NCI-H2029 treated with DMSO at 0.1 percent for 48 hours (cell line): Measurements from ENCODE around the gene ARHGAP26.

Experiments used
- DNase-seq: peaks from one replicate; lab custom pipeline; 2025; lab: John Stamatoyannopoulos, UW

The ARHGAP26 gene

GRCh38 chr5:142874540-142874939, 104.4 kb downstream of the ARHGAP26 start:
- peak; percentile 91 for DNase-seq

DNA sequence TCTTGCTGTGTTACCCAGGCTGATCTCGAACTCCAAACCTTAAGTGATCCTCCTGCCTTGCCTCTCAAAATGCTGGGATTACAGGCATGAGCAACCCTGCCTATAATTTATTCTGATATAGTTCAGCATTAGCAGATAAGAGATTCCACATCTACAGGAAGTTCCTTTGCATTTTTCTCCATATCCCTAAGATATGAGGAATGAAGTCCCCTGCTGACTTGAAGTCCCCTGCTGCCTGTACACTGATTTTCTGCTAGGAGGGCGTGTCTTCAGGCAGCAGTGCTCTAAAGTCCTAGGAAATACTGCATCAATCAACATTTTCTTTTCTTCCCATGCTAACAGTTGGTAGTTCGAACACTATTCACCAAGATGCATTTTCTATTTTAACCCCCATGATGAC, 105.8 kb downstream of the ARHGAP26 start:
- no peak for DNase-seq

- DNase-seq: no peak
Measured at GRCh38 chr5:142876817-142877216, 106.6 kb downstream of the ARHGAP26 start.

- DNase-seq: no peak
Measured at GRCh38 chr5:142878111-142878510, 107.9 kb downstream of the ARHGAP26 start.

GRCh38 chr5:142878638-142879037, 108.5 kb downstream of the ARHGAP26 start:
- DNase-seq: no peak

DNA sequence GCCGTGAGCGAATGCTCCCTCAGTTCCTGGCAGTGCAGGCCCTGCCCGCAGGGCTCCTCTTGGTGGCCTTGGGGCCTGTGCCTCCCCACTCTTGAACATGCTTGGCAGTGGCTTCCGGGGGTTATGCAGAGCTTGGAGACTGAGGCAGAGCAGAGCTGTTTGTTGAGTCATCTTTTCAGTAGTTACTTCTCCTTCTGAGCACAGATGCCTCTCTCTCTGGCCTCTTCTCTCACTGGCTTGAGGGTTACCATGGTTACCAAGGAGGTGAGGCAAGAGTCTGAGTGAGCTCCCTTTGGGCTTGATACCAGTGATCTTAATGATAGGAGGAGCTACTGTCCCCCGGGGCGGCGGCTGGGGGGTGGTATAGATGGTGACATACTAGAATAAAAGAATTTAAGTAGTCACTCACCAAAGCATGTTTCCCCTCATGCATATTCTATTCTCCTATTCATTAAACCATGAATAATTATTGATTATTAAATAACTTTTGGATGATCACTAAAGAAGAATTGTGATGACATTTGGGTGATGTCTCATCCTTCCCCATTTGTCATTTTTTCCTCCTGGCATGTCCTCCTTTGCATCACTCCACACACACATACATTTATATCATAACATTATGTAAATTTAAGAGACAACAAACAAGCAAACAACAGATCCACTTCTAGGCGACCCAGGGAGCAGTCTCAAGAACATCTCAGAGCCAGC, 111.1 kb downstream of the ARHGAP26 start:
- DNase-seq: no peak

DNA sequence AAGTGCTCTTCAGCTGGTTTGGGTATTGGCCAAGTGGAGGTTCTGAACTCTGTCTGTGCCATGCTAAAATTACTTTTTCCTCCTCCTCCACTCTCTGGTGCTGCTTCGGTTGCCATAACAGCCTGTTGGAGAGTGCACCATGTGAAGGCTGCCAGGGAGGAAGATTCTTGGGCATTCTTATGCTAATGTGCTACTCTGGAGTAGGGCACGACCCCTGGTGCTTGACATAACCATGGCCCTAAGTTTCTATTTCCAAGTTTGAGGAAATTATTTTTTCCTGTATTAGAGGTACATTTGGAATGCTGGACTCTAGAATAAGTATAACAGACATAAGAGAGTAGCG, 111.6 kb downstream of the ARHGAP26 start:
- no peak for DNase-seq

- no peak for DNase-seq
Measured at GRCh38 chr5:142883025-142883424, 112.8 kb downstream of the ARHGAP26 start.

DNA sequence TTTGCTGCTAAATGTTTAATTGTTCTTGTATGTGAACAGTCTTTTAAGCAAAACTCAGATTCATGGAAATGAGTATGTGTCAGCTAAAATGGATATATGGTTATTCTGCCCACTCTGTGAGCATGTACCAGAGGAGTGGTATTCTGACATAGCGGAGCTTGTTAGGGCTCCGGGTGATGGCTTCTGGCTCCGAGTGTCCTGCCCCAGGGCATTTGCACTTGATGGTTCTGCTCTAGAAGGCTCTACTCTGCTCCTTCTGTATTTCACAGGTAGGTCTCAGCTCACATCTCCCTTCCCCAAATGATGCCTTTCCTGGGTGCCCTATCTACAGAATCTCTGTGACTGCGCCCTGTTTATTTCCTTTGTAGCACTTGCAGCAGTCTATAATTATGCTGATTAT, 113.3 kb downstream of the ARHGAP26 start:
- DNase-seq: no peak

DNA sequence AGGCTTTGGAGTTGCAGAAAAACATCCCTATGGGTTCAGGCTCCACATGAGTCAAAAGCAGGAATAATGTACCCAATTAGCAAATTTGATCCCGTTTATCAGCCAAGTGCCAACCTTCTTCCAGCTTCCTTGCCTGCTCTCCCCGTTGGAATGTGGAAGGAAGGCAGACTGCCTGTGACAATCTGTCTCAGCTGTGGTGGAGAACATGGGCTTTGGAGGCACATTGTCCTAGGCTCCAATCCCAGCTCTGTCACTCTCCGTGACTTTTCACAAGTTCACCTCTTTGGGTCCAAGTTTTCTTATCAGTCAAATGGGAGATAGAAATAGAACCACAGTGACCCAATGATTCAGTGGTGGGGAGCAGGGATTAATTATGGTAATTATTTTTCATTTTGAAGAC, 113.9 kb downstream of the ARHGAP26 start:
- no peak for DNase-seq

- no peak for DNase-seq
Measured at GRCh38 chr5:142886211-142886610, 116.0 kb downstream of the ARHGAP26 start.

DNA sequence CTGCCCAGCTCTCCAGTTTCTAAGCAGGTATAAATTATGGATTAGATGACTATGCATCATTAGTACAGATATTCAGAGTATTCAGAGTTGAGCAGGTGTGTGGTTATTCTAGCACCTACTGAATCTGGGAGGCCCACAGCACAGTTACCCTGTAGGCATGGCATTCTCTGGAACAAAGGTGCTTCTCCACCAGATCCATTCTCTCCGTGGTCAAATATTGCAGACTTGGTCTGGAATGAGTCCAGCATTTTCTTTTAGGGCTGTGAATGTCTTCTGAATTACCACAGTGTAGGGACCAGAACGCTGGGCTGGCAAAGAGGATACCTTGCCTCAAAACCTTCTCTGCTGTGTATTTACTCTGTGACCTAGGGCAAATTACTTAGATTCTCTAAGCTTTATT, 116.8 kb downstream of the ARHGAP26 start:
- DNase-seq: no peak

- DNase-seq: peak; percentile 37
Measured at GRCh38 chr5:142888469-142889085, 118.4 kb downstream of the ARHGAP26 start.

DNA sequence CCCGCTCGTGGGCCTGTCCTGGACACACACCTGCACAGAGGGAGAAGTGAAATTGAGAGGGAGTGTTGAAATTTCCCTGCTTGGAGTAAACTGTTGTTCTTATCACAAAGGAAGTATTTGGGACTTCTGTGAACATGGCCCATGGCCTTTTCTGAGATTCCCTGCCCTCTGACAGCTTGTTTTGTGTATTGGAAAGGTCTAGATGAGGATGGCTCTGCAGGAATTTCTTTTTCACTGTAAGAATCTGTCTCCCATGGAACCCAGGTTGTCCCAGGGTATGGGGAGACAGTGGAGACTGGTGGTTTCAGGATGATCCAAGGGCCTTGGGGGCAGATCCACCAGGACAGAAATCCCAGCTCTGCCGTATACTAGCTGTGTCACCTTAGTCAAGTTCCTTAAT, 121.8 kb downstream of the ARHGAP26 start:
- no peak for DNase-seq

DNA sequence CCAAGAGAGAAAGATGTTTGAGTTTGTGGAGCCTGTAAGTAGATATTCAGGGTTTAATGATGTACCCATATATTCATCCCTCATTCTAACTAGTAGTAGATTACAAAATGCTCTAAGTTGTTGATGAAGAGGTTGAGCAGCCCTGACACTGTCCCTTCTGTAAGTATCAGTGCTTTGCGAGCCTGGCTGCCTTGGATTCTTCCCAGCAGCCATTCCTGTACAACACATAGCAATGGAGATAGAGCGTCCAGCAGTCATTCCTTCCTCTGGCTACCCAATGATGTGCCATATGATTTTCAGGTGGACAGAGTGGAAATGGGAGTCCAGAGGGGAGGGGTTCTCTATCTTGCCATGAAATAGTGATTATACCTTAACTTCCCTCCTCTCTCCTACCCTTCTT, 124.1 kb downstream of the ARHGAP26 start:
- DNase-seq: no peak

DNA sequence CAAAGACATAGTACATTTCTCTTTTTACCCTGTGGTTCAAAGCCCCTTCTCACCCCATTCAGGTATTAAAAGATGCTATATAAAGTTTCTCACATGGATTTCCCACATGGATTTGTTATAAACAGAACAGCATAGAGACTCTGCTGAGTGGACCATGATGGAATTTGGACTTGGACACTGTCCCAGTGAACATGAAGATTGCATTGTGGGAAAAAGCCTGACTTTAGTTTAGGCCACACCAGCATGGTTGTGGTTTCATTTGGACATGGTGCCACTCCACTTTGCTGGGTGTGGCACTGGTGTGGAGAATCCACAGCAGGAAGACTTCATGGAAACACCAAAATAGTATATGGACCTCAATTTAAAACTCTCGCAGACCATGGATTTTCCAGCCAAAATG, 124.6 kb downstream of the ARHGAP26 start:
- DNase-seq: no peak

DNA sequence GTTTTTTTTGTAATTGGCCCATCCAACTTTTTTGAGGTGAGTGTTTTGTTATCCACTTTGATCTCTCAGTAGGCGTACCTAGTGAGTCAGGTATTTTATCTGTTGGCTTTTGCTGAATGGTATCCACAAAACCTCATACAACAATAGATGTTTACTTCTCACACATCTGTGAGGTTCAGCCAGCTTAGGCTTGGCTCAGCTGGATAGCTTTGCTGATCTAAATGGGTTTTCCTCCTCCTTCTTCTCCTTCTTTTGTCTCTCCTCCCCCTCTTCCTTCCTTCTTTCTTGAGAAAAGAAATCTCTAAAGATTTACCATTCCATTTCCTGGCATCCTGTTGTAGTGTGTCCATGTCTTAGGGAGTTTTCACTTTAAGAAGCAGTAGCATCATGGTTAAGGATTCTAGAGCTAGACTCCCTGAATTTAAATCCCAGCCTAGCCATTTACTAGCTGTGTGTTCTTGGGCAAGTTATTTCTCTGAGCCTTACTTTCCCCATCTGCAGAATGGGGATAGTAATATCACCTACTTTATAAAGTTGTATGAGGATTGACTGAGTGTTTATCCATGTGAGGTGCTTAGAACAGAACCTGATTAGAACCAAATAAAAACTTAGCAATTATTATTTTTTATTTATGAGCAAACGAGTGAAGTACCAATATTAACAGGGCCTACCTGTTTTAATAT, 126.3 kb downstream of the ARHGAP26 start:
- no peak for DNase-seq

- DNase-seq: no peak
Measured at GRCh38 chr5:142897328-142897727, 127.2 kb downstream of the ARHGAP26 start.

DNA sequence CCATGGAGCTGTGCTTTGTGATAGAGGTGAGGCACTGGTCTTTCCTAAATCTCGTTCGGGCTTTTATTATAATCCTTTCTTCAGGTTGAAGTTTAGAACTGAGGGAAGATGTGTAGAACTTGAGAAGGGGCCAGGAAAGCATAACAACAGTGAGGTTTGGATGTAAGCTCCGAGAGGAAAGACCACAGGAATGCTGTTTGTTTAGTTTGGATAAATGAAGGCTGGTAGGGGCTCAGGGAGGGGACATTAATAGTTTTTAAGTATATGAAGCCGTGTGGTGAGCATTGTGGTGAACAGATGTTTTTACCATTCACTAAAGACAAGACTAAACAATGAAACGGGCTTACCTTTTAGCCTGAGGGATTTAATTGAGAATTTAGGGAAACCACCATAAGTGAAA, 130.8 kb downstream of the ARHGAP26 start:
- DNase-seq: no peak

DNA sequence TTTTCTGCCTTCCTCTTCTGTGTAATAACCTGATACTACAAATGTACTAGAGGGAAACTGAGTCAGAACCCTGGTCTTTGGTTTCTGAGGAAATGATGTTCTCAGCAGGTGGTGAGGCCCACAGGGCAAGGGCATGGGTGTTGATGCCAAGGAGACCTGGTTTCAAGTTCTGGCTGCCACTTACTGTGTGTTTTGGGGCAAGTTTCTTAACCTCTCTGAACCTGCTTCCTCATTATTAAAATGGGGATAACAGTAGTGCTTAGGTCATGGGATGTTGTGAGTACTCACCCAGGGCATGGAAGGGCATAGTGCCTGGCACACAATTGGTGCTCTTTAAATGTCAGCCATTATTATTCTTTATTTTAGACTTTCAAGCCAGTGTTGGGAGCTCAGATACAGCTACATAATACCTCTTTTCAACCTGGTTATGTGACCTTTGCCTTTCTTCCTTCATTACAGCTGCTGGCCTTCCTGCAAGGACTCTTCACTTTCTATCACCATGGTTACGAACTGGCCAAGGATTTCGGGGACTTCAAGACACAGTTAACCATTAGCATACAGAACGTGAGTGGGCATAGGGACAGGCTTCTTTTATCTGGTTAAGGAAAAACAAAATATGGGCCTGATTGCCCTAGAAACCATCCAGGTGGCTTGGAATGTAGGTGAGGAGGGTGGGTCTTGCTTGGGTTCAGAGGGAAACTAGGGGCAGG, 131.5 kb downstream of the ARHGAP26 start:
- no peak for DNase-seq

DNA sequence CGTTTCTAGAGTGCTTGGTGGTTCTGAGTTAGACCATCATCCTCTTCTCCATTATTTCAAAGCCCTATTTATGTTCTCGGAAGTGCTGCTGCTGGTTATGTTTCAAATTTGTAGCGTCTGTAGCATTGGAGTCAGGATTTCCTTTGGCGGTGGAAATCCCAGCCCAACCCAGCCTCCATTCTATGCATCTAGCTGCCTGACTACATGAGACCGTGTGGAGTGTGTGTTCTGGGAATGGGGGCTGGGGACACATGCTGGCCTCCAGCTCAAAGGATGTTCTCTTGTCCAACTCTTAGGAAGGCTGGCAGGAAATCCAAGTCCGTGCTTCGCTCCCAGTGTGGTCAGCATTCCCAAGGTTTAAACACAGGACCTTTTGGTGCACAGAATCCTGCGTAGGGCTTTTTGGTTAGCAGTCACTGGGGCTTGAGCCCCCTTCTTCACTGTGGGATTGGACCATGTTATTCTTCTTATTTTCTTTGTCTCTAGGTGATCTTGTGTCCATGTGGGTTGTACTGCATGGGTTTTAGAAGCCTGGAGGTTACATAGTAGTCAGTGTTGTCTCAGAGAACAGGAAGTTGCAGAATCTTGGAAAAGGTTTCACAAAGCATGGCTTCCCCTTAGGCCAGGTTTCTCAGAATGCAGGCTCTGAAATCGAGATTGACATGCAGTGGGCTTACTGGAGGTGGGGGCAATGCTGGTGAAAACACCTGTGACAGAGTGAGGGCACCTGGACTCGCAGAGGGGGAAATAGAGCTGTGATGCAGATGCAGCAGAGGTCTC, 132.2 kb downstream of the ARHGAP26 start:
- no peak for DNase-seq

- DNase-seq: no peak
Measured at GRCh38 chr5:142904416-142904815, 134.2 kb downstream of the ARHGAP26 start.
